Gastrocnemius medialis (tissue), 4 donors: ENCODE measurements around the gene FAM13A. TPM values are rescaled to one million over a fixed set of nuclear protein-coding genes. Genes with fewer than 3 reads are reported as not detected.
A peak's percentile ranks its signal among the peaks of the same experiment; 100 is the strongest.

ENCODE experiments used
- ATAC-seq, 2 donors: fragments of 150-250 bp; one replicate each; pipeline ENCODE4 v1.9.1; 2016
- DNase-seq, 2 donors: peaks; one replicate each; pipeline ENCODE4 v3.0.0-alpha.2; 2019
- H3K27ac ChIP-seq, 4 donors: fragments of 200-600 bp; sonication (generic); 1 replicate in 1 of 4; 2 replicates in 3 of 4; pipeline ENCODE4 v1.5.1; 2016 to 2018; ENCODE audit warnings: mild to moderate bottlenecking in 2 of 4, moderate library complexity in 1 of 4
- H3K27me3 ChIP-seq, 3 donors: fragments of 200-600 bp; sonication (generic) in 2 of 3; 1 replicate in 1 of 3; 2 replicates in 2 of 3; pipeline versions ENCODE4 v1.5.1 to v1.6.0; 2016 to 2019; ENCODE audit warnings: mild to moderate bottlenecking in 1 of 3, moderate library complexity in 1 of 3
- H3K36me3 ChIP-seq, 2 donors: fragments of 200-600 bp; sonication (generic) in 1 of 2; one replicate each; pipeline ENCODE4 v1.5.1; 2017 to 2018
- H3K4me1 ChIP-seq, 2 donors: fragments of 200-600 bp; sonication (generic) in 1 of 2; one replicate each; pipeline ENCODE4 v1.5.1; 2016 to 2017; ENCODE audit warnings: mild to moderate bottlenecking in 2 of 2
- H3K4me3 ChIP-seq, 4 donors: fragments of 200-600 bp; sonication (generic) in 3 of 4; 1 replicate in 1 of 4; 2 replicates in 3 of 4; pipeline ENCODE4 v1.5.1; 2016 to 2019; ENCODE audit warnings: mild to moderate bottlenecking in 2 of 4
- H3K9me3 ChIP-seq, 3 donors: fragments of 200-600 bp; sonication (generic) in 2 of 3; 1 replicate in 1 of 3; 2 replicates in 2 of 3; pipeline ENCODE4 v1.5.1; 2016 to 2019
- POLR2A ChIP-seq, 2 donors: fragments of 450-650 bp; IDR thresholded peaks; one replicate each; pipeline ENCODE4 v1.6.1; 2017; ENCODE audit warnings: antibody characterized with exemption in 2 of 2, mild to moderate bottlenecking in 2 of 2, moderate library complexity in 2 of 2
- in situ Hi-C, 4 donors: fragments of 200-750 bp; cut with MboI; loops; one replicate each; pipeline versions ENCODE4 v1.15.0 to v1.8.0; 2017; ENCODE audit warnings: low sequenced_read_pairs in 4 of 4
- intact Hi-C: fragments of 100-400 bp; cut with DNase I; formaldehyde crosslinking; loops from one replicate; pipeline ENCODE4 v1.15.1; 2023; ENCODE audit warnings: low total_unique reads
- total RNA-seq, 4 donors: library from RNA; depleted of rRNA; stranded (reverse); fragments of >200 nt; gene quantifications; one replicate each; pipeline versions ENCODE4 v1.1.0 to v1.2.3, GENCODE V29; 2016
- TF ChIP-seq, protein P1 (sequence below), 5 experiments: fragments of 450-650 bp in 3 of 5; fragments of 200-600 bp in 2 of 5; sonication (generic) in 2 of 5; IDR thresholded peaks in 4 of 5; conservative IDR thresholded peaks in 1 of 5; 1 replicate in 4 of 5; 2 replicates in 1 of 5; pipeline ENCODE4 v1.5.1; 2016 to 2019; ENCODE audit warnings: antibody characterized with exemption in 5 of 5, mild to moderate bottlenecking in 3 of 5, moderate library complexity in 3 of 5

FAM13A gene
- total RNA-seq, 4 donors from 2014 or later: 6.7 to 14.1 (median 11.4) TPM

DNA sequence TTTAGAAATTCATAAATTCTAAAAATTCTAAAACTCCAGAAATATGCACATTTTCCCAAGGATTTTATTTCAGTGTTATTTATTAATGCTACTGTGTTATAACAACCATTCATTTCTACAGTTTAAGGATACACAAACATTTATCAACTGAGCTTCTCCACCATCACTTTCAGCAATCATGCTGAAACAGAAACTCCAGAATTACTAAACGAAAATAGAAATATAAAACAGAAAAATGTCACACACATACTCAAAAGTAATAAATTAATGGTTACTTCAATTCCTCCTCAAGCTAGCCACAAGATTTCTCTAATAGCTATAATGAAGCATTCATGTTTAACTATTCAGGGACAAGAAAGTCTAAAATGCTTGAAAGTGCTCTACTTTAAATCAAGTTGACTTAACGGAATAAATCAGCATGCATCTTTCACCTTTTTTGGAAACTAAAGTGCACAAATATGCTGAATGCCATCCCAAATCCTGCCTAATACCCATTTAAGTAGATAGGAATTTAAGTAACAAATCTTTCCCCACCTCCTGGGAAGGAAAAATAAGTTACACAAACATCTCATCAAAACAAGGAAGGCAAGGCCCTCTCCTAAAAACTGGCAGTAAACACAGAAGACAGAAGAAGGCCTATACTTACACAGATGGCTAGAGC lies 563 bp downstream of the FAM13A start:
- H3K36me3 ChIP-seq: no peaks in the 10 kb centered on the region
- intact Hi-C loops (no loop called here), in situ Hi-C loops (loop anchor here in 1 of 4 donors (10.0 kb wide), 1 partner anchor 48 kb away; no protein-coding TSS in a partner anchor)
- TF ChIP-seq, protein P1, sequence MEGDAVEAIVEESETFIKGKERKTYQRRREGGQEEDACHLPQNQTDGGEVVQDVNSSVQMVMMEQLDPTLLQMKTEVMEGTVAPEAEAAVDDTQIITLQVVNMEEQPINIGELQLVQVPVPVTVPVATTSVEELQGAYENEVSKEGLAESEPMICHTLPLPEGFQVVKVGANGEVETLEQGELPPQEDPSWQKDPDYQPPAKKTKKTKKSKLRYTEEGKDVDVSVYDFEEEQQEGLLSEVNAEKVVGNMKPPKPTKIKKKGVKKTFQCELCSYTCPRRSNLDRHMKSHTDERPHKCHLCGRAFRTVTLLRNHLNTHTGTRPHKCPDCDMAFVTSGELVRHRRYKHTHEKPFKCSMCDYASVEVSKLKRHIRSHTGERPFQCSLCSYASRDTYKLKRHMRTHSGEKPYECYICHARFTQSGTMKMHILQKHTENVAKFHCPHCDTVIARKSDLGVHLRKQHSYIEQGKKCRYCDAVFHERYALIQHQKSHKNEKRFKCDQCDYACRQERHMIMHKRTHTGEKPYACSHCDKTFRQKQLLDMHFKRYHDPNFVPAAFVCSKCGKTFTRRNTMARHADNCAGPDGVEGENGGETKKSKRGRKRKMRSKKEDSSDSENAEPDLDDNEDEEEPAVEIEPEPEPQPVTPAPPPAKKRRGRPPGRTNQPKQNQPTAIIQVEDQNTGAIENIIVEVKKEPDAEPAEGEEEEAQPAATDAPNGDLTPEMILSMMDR (IDR thresholded peaks at IDR 0.05 in 4 of 5, conservative IDR thresholded peaks at IDR 0.05 in 1 of 5): no peak
- TF ChIP-seq POLR2A (IDR thresholded peaks at IDR 0.05): no peak
- no peaks in the 10 kb centered on the region for H3K9me3 ChIP-seq
- H3K27ac ChIP-seq: peak overlapping the region; percentile 68 to 82 (median 76)
- H3K4me1 ChIP-seq: peaks cover 20 to 32% of the 10 kb centered on the region in 2 donors
- H3K4me3 ChIP-seq: peak overlapping the region; percentile 47 to 57 (median 57)
- no peaks in the 10 kb centered on the region for H3K27me3 ChIP-seq
- no peak for DNase-seq
- ATAC-seq: peak in 1 of 2 donors; percentile 81

DNA sequence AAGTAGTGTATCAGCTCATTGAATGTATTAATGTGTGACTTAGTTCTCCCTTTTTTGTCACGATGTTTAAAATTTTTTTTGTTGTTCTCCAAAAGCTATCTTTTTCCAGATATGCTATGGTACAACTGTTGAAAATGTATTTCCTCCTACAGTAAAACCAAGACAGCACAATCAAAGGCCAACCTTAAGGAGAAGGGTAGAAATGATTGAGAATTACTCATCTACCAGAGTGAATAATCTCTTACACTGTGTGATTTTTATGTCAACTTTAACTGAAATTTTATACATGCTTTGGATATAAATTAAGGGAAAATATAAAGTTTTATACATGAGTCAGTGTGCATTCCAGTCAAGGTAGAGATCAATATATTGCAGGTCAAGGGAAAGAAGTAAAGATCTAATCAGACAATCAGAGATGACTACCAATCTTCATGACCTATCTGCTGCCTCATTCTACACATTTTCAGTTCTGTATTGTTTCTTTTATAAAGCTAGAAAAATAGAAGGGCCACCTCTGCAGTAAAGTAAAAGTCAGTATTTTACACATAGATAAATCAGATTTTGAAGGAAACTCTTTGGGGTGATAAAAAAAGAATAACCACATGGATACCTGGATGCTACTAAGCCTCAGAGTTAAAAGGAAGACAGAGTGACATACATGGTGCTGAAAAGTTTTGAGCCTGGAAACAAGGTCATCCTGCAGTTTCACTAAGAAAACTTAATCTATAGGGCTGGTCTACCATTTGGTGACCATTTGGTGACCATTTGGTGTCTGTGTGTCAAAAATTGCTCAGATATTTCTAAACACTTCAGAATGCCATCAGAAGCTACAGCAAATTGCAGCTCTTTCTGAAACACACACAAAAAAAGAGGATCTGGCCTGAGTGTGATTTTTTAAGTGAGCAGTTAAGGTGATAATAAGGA lies 1.6 kb downstream of the FAM13A start:
- peaks cover 20 to 32% of the 10 kb centered on the region in 2 donors for H3K4me1 ChIP-seq
- ATAC-seq: no peak
- DNase-seq: no peak
- no peaks in the 10 kb centered on the region for H3K27me3 ChIP-seq
- TF ChIP-seq, protein P1 (IDR thresholded peaks at IDR 0.05 in 4 of 5, conservative IDR thresholded peaks at IDR 0.05 in 1 of 5): no peak
- no peak for TF ChIP-seq POLR2A (IDR thresholded peaks at IDR 0.05)
- intact Hi-C loops (no loop called here), in situ Hi-C loops (loop anchor here in 1 of 4 donors (10.0 kb wide), 1 partner anchor 49 kb away; no protein-coding TSS in a partner anchor)
- peak overlapping the region; percentile 47 to 57 (median 57) for H3K4me3 ChIP-seq
- no peaks in the 10 kb centered on the region for H3K36me3 ChIP-seq
- peak overlapping the region in 2 of 4 donors; percentile 75 to 78 for H3K27ac ChIP-seq
- no peaks in the 10 kb centered on the region for H3K9me3 ChIP-seq

DNA sequence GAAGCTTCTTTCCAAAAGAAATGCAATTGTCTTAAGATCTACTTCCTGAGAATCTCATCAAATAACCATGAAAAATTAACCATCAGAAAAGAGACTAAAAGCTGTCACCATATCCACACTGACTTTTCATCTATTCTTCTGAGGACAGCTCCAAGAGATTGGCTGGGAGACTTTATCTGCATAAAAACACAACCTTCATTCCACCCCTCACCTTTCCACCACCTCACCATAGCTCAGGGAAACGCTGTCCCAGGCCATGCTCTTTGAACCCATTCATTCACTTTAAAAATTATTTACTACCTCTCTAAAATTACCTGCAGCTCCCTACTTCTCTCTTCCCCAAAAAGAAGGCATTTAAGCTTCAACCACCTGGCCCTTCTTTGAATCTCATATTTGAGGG lies 2.4 kb downstream of the FAM13A start:
- TF ChIP-seq POLR2A (IDR thresholded peaks at IDR 0.05): no peak
- TF ChIP-seq, protein P1 (IDR thresholded peaks at IDR 0.05 in 4 of 5, conservative IDR thresholded peaks at IDR 0.05 in 1 of 5): no peak
- in situ Hi-C loops: loop anchor here in 1 of 4 donors (10.0 kb wide), 1 partner anchor 50 kb away; no protein-coding TSS in a partner anchor
- Histone ChIP-seq H3K27ac (no peak overlapping the region), H3K27me3 (no peaks in the 10 kb centered on the region), H3K4me3 (no peak overlapping the region), H3K9me3 (no peaks in the 10 kb centered on the region), H3K36me3 (no peaks in the 10 kb centered on the region), H3K4me1 (peaks cover 20 to 32% of the 10 kb centered on the region in 2 donors)
- DNase-seq (no peak), ATAC-seq (no peak)
- intact Hi-C loops: no loop called here

DNA sequence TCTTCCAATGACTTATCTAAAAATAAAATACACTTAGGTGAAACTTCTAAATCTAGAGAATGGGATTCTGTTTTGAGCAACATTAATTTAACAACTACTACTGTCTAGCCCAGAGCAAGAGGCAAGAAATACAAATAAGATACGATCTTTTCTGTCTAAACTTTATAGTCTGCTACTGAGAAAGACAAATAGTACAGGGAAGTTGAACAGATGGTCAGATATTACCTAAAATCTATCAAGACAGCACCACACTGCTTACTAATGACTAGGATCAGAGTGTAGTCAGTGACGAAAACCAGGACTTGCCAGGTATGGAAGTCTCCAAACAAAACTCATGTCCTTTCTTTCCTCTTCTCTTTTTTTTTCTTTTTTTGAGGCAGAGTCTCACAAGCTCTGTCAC lies 7.1 kb downstream of the FAM13A start:
- H3K36me3 ChIP-seq: no peaks in the 10 kb centered on the region
- H3K27ac ChIP-seq: no peak overlapping the region
- no peak for ATAC-seq
- TF ChIP-seq, protein P1 (IDR thresholded peaks at IDR 0.05 in 4 of 5, conservative IDR thresholded peaks at IDR 0.05 in 1 of 5): no peak
- TF ChIP-seq POLR2A (IDR thresholded peaks at IDR 0.05): no peak
- peaks cover 2 to 10% of the 10 kb centered on the region in 2 donors for H3K4me1 ChIP-seq
- intact Hi-C loops: no loop called here
- in situ Hi-C loops: loop anchor here in 3 of 4 donors (10.0 to 25.0 kb wide), 3 partner anchors 55 to 513 kb away; no protein-coding TSS in a partner anchor
- no peak for DNase-seq
- no peaks in the 10 kb centered on the region for H3K9me3 ChIP-seq
- H3K27me3 ChIP-seq: no peaks in the 10 kb centered on the region
- no peak overlapping the region for H3K4me3 ChIP-seq
